Heart right ventricle (tissue), 16 donors: ENCODE results near the gene MALRD1. TPM values are rescaled to one million over a fixed set of nuclear protein-coding genes. Genes with fewer than 3 reads are reported as not detected.

Experiments used
- ATAC-seq, 8 donors: fragments of 200-7000 bp; cut with Tn5 transposase; one replicate each; pipeline ENCODE4 v1.9.1; 2020; ENCODE audit warnings: mild to moderate bottlenecking in 8 of 8, moderate library complexity in 8 of 8, moderate number of reproducible peaks in 1 of 8
- DNase-seq, 2 donors: peaks; one replicate each; pipeline ENCODE4 v3.0.0-alpha.2; 2020
- H3K27ac ChIP-seq, 10 donors: fragments of 200-600 bp; sonication (generic) in 2 of 10; one replicate each; pipeline versions ENCODE4 v1.5.0 to v1.8.0; 2020 to 2022; ENCODE audit warnings: mild to moderate bottlenecking in 3 of 10
- H3K27me3 ChIP-seq, 7 donors: fragments of 200-600 bp; one replicate each; pipeline ENCODE4 v1.8.0; 2021 to 2022; ENCODE audit warnings: mild to moderate bottlenecking in 2 of 7
- H3K36me3 ChIP-seq, 9 donors: fragments of 200-600 bp; sonication (generic) in 1 of 9; one replicate each; pipeline versions ENCODE4 v1.5.0 to v1.8.0; 2020 to 2022; ENCODE audit warnings: mild to moderate bottlenecking in 2 of 9
- H3K4me1 ChIP-seq, 9 donors: fragments of 200-600 bp; sonication (generic) in 1 of 9; one replicate each; pipeline versions ENCODE4 v1.5.0 to v1.8.0; 2020 to 2022; ENCODE audit warnings: mild to moderate bottlenecking in 4 of 9
- H3K4me3 ChIP-seq, 10 donors: fragments of 200-600 bp; sonication (generic) in 2 of 10; one replicate each; pipeline versions ENCODE4 v1.5.0 to v1.8.0; 2020 to 2022; ENCODE audit warnings: mild to moderate bottlenecking in 7 of 10, moderate library complexity in 2 of 10
- H3K9me3 ChIP-seq, 11 donors: fragments of 200-600 bp in 10 of 11; sonication (generic) in 2 of 11; one replicate each; pipeline versions ENCODE4 v1.5.0 to v1.8.0; 2013 to 2022; ENCODE audit warnings: mild to moderate bottlenecking in 2 of 11, control low read depth in 1 of 11, moderate library complexity in 1 of 11
- CTCF ChIP-seq, 9 donors: fragments of 200-600 bp; sonication (generic) in 2 of 9; IDR thresholded peaks; one replicate each; pipeline versions ENCODE4 v1.5.0 to v1.8.0; 2021 to 2022; ENCODE audit warnings: antibody characterized with exemption in 9 of 9, mild to moderate bottlenecking in 5 of 9, moderate library complexity in 1 of 9
- WGBS, 2 donors: extraction: QIAGEN DNeasy Blood & Tissue Kit; methylation state at CpG; one replicate each; pipeline ENCODE4 v1.1.7; 2013; ENCODE audit warnings: inconsistent platforms in 1 of 2; 5-methylcytosine and 5-hydroxymethylcytosine counted together
- intact Hi-C, 10 donors: fragments of 100-400 bp; cut with DNase I; formaldehyde crosslinking; loops; one replicate each; pipeline versions ENCODE4 v1.11.1 to v1.14.2; 2022
- polyA plus RNA-seq, 2 donors: library from polyadenylated mRNA; stranded (reverse); fragments of 200-250 nt; gene quantifications; one replicate each; pipeline ENCODE4 v1.2.3, GENCODE V29; 2013
- total RNA-seq, 10 donors: library from RNA; stranded (reverse); fragmentation: NEBNext Ultra II Directional in 3 of 10; extraction: Animal tissue kit (Norgen Biotek cat#: 25700) in 3 of 10; gene quantifications; one replicate each; pipeline versions ENCODE4 v1.2.1 to v1.2.4, GENCODE V29; 2021 to 2023
- donor health status: Arrhythmogenic right ventricular cardiomyopathy.
- donor health status: ischemic (EF 13 %, LVEDD 7.1; RV severe dilation, severe dysfunction).
- donor health status: healthy with polysubstance abuse.
- donor health status: DM: no; HTN: yes; CAD: no.
- donor health status: DM: no; HTN: no; CAD: no.
- donor health status: ischemic (EF 25% LVEDD 6.9; RV normal size, moderate dysfunction).
- donor health status: ischemic (EF 25% LVEDD 5.7; RV mildly dilated, moderate dysfunction).
- donor health status: healthy.
- donor health status: DM: yes; HTN: yes; CAD: no.
- donor health status: Ischemic cardiomyopathy.
- donor health status: ischemic (EF 35%, LVEDD 5.7; RV mildly dilated, moderate dysfunction).
- donor health status: nonischemic (EF 11% LVEDD 7.7; RV severe dilation, severe dysfunction).
- donor health status: DM: yes; HTN: yes; CAD: no.
- donor health status: PGD.
- donor health status: ischemic (EF 29% LVEDD 5.4; RV normal size, mild dysfunction).
- donor health status: nonischemic (EF 23%, LVEDD 6.1; RV moderate dilation, normal function).

MALRD1 gene
- total and polyA plus RNA-seq, 12 donors, result 0.10 to 2.2 (median 0.47) TPM

DNA sequence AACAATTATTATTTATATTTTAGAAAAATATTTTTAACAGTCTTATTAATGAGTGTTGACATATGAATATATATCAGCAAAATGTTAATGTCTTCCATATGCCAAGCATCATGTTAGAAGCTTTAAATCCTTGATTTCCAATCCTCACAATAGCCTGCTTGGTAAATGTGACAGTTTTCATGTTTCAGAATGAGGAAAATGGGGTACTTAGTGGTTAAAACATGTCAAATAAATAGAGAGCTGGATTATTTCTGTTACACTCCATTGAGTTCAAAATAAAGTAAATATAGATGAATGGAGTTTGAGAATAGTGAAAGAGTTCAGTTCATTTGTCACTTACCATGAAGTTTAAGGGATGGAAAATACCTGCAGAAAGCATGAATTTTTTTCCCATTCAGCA, 377.4 kb downstream of the MALRD1 start:
- ATAC-seq (no peak), DNase-seq (no peak)
- Histone ChIP-seq H3K27me3 (no peaks in the 10 kb centered on the region), H3K9me3 (no peaks in the 10 kb centered on the region), H3K4me3 (no peak overlapping the region), H3K4me1 (no peaks in the 10 kb centered on the region), H3K27ac (no peak overlapping the region), H3K36me3 (no peaks in the 10 kb centered on the region)
- intact Hi-C loops, result no loop called here
- TF ChIP-seq CTCF (IDR thresholded peaks at IDR 0.05), result no peak

- intact Hi-C loops, result no loop called here
- no peak for TF ChIP-seq CTCF (IDR thresholded peaks at IDR 0.05)
- no peak for ATAC-seq
- H3K4me3 ChIP-seq, result no peak overlapping the region
- H3K4me1 ChIP-seq, result no peaks in the 10 kb centered on the region
- H3K36me3 ChIP-seq, result no peaks in the 10 kb centered on the region
- no peaks in the 10 kb centered on the region for H3K9me3 ChIP-seq
- no peak overlapping the region for H3K27ac ChIP-seq
- no peaks in the 10 kb centered on the region for H3K27me3 ChIP-seq
- WGBS, 2 donors, result 71% methylated on average over 5 of the region's 5 CpGs
- no peak for DNase-seq
Measured at GRCh38 chr10:19431622-19432351, 383.2 kb downstream of the MALRD1 start.

DNA sequence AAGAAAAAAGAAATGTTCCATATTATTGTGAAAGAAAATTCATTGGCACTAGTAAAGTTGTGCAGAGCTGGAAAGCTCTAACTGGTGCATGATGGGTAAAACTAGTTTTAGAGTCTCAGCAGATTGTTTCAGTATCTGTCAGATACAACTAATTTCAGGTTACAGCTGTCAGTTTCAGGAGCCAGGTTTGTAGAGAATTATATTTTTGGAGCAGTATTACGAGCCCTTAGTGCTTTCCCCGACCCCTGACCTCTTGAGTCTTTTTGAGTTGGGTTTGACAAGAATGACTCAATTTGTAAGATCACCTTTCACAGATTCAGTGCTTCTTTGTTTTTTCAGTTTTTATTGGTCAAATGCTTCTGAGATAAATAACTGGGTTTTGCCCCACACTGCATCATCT, 401.3 kb downstream of the MALRD1 start:
- Histone ChIP-seq H3K9me3 (peaks cover 0 to 5% (median 0%) of the 10 kb centered on the region in 11 donors), H3K36me3 (no peaks in the 10 kb centered on the region), H3K4me3 (no peak overlapping the region), H3K4me1 (no peaks in the 10 kb centered on the region), H3K27me3 (no peaks in the 10 kb centered on the region), H3K27ac (no peak overlapping the region)
- no peak for DNase-seq
- no peak for ATAC-seq
- WGBS, 2 donors, result 75 to 81% methylated on average over 2 of the region's 2 CpGs
- intact Hi-C loops, result no loop called here
- no peak for TF ChIP-seq CTCF (IDR thresholded peaks at IDR 0.05)

DNA sequence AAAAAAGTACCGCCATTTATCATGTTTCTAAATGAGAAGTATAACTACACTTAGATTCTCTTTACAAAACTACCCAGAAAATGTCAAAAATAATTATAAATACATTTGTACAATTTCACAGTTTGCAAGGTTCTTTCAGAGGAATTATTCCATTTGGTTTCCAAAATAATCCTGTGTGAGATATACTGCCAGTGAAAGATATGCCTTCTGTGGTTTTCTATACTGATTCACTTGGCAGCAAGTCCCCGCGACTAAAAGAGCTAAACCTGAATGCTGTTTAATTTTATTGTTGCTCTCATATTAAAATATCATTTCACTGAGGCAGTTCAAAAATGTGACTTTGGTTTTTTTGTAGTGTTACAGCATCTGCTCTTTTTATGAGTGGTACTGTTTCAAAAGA, 402.8 kb downstream of the MALRD1 start:
- no peaks in the 10 kb centered on the region for H3K27me3 ChIP-seq
- no peak for TF ChIP-seq CTCF (IDR thresholded peaks at IDR 0.05)
- intact Hi-C loops, result no loop called here
- no peak overlapping the region for H3K27ac ChIP-seq
- no peaks in the 10 kb centered on the region for H3K4me1 ChIP-seq
- ATAC-seq (no peak), DNase-seq (no peak)
- H3K4me3 ChIP-seq, result no peak overlapping the region
- WGBS, 2 donors, result 75 to 91% methylated on average over 3 of the region's 3 CpGs
- H3K36me3 ChIP-seq, result no peaks in the 10 kb centered on the region
- peaks cover 0 to 5% (median 0%) of the 10 kb centered on the region in 11 donors for H3K9me3 ChIP-seq
